ENCODE measurements around the gene ELAVL4.

ELAVL4 gene

GRCh38 chr1:50251702-50252101, 143.0 kb downstream of the ELAVL4 start:
- DNase-seq (ENCODE audit: low read depth, low spot score), result no peak

GRCh38 chr1:50252196-50252595, 143.5 kb downstream of the ELAVL4 start:
- DNase-seq (ENCODE audit: low read depth, low spot score), result no peak
